ENCODE data around the gene BMX.

Gene BMX

GRCh38 chrX:15576019-15576418, 75.4 kb downstream of the BMX start:
- no peak for FAIRE-seq

DNA sequence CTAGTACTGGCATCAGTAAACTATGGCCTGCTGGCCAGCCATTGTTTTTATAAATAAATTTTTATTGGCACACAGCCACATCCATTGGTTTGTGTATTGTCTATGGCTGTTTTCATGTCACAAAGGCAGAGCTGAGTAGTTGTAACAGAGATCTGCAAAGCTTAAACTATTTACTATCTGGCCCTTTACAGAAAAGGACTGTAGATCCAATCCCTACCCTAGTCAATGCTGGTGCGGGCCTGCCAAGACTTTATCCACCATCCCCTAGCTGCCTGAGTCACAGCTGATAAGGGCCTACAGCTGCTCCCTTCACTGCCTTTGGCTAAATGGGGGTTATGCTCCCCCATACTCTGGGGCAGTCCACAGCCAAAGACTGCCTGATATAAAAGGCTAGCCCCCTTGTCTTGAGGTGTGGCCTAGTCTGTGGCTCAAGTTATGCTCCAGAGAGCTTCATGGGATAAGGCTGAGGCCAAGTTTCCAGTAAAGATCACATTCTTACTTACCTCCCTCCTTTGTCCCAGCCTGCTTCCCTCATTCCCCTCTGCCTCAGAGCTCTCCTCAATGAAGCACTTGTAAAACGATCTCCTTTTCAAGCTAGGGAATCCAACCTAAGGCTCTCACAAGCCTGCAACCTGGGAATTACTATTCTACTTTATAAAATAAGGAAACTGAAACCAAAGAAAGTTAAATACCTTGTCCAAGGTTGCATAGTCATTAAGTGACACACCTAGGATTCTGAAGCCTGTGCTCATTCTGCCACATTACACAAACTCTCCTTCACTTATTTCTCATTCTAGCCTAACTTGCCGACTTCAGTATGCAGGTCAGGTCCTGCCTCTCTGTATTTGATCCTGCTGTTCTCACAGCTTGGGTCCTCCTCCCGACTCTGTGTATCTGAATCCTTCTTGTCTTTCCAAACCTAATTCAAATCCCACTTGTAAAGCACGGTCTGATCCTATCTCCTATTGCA, 79.5 kb downstream of the BMX start:
- FAIRE-seq = no peak

- FAIRE-seq = no peak
Measured at GRCh38 chrX:15594371-15594770, 93.8 kb downstream of the BMX start.

- FAIRE-seq = no peak
Measured at GRCh38 chrX:15598026-15598425, 97.4 kb downstream of the BMX start.

- no peak for FAIRE-seq
Measured at GRCh38 chrX:15599461-15599860, 98.9 kb downstream of the BMX start.

DNA sequence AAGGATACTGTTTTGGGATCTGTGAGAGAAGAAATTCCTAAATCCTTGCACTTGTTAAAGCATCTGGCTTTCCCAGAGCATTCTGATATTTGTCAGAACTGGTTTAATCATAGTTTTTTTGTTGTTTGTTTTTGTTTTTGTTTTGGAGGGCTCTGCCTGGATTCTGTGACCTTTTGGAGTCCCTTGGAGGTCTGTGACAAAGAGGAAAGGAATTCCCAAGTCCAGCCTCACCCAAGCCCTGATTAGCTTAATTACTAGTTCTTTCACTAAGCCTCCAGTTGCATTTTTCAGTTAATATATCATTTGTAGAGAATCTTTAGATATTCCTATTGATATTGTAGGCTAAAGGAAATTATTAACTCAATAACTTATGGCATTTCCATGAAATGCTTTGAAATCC, 99.4 kb downstream of the BMX start:
- no peak for FAIRE-seq

DNA sequence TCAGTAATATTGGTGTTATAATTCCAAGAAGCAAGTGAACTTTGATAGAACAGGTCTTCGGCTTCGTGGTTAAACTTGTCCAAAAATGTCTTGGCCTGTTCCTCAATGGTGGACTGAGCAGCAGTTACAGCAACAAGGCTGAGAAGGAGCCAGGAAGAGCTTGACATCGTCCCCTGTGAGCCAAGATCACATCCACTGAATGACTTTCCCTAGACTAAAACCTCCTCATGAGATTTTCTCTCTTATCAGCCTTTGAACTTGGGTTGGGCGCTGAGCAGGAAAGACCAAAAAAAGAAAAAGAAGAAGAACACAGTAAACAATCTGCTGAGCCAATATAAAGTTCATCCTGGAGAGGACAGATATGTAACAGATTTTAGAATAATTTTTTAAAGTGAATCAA, 100.1 kb downstream of the BMX start, which contains the start of gene ACE2:
TSS of gene ACE2 (minus strand) at position 216 of the 400 bp plus-strand sequence. CDS start at position 167, 49 bp downstream.
- FAIRE-seq = no peak

- FAIRE-seq = no peak
Measured at GRCh38 chrX:15601932-15602331, 101.3 kb downstream of the BMX start.

DNA sequence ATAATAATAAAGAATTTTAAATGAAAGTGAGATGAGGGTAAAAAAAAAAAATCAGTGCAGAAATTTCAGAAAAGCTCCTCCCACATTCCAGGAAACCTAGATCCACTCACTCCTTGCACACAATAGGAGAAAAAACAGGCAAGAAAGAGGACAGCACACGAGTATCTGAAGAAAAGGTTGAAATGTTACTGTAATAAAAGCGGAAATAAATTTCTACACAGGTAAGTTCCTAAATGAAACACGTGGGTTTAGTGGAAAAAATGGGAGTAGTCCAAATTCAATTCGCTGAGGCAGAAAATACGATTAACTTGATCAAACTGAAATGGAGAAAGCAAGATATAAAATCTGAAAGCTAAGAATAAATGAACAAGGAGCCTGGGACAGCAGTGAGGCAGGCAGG, 102.2 kb downstream of the BMX start:
- no peak for FAIRE-seq

- no peak for FAIRE-seq
Measured at GRCh38 chrX:15605226-15605625, 104.6 kb downstream of the BMX start.

All from A204.1 (cell line).